Kidney epithelial cell (primary cell): ENCODE results near the gene UNC119. TPM values are rescaled to one million over a fixed set of nuclear protein-coding genes. Genes with fewer than 3 reads are reported as not detected.
A peak's percentile ranks its signal among the peaks of the same experiment; 100 is the strongest.
"Not testable (repeated sequence)": the region's sequence is repeated elsewhere in the genome, so short reads cannot be mapped to it uniquely, and the experiment has no call there.

ENCODE experiments used
- DNase-seq: peaks from one replicate; pipeline ENCODE4 v3.0.0-alpha.2; 2010; ENCODE audit warnings: low read depth
- H3K27me3 ChIP-seq: 2 replicates; pipeline ENCODE4 v1.6.0; 2011; ENCODE audit warnings: low read length; ENCODE audit not compliant: control insufficient read depth, insufficient read depth
- H3K36me3 ChIP-seq: 2 replicates; pipeline ENCODE4 v1.5.1; 2011; ENCODE audit warnings: low read length; ENCODE audit not compliant: control insufficient read depth, insufficient read depth
- H3K4me3 ChIP-seq: 2 replicates; pipeline ENCODE4 v1.5.1; 2011; ENCODE audit warnings: low read depth, mild to moderate bottlenecking, control low read depth, low read length
- total RNA-seq: library from RNA; depleted of rRNA; stranded (reverse); fragments of >200 nt; gene quantifications from 2 replicates; pipeline ENCODE4 v1.2.3, GENCODE V29; 2015
- TF ChIP-seq, protein P1 (sequence below): IDR thresholded peaks from 2 replicates; pipeline ENCODE4 v1.5.1; 2011; ENCODE audit warnings: mild to moderate bottlenecking, moderate library complexity, low read length, control low read depth, inconsistent platforms; ENCODE audit not compliant: insufficient read depth, poor library complexity, severe bottlenecking

The UNC119 gene
- total RNA-seq, 1 donor from 2014 or later, result 40.6 TPM

- TF ChIP-seq, protein P1, sequence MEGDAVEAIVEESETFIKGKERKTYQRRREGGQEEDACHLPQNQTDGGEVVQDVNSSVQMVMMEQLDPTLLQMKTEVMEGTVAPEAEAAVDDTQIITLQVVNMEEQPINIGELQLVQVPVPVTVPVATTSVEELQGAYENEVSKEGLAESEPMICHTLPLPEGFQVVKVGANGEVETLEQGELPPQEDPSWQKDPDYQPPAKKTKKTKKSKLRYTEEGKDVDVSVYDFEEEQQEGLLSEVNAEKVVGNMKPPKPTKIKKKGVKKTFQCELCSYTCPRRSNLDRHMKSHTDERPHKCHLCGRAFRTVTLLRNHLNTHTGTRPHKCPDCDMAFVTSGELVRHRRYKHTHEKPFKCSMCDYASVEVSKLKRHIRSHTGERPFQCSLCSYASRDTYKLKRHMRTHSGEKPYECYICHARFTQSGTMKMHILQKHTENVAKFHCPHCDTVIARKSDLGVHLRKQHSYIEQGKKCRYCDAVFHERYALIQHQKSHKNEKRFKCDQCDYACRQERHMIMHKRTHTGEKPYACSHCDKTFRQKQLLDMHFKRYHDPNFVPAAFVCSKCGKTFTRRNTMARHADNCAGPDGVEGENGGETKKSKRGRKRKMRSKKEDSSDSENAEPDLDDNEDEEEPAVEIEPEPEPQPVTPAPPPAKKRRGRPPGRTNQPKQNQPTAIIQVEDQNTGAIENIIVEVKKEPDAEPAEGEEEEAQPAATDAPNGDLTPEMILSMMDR, result no peak
- peaks cover 10% of the 10 kb centered on the region for H3K27me3 ChIP-seq
- H3K36me3 ChIP-seq, result no peaks in the 10 kb centered on the region
- peak; percentile 58 for DNase-seq
- H3K4me3 ChIP-seq, result no peak overlapping the region
Measured at GRCh38 chr17:28524476-28525424, 27.7 kb downstream of the UNC119 start.

GRCh38 chr17:28523876-28524275 lies 28.5 kb downstream of the UNC119 start:
- no peak for DNase-seq
- TF ChIP-seq, protein P1, result no peak
- H3K4me3 ChIP-seq, result no peak overlapping the region

GRCh38 chr17:28523186-28523585 lies 29.2 kb downstream of the UNC119 start:
- no peak for DNase-seq
- H3K27me3 ChIP-seq, result peaks cover 10% of the 10 kb centered on the region
- TF ChIP-seq, protein P1, result no peak
- no peak overlapping the region for H3K4me3 ChIP-seq
- H3K36me3 ChIP-seq, result no peaks in the 10 kb centered on the region

More at GRCh38 chr17:28523876-28524275, 28.5 kb downstream of the UNC119 start:
- peaks cover 10% of the 10 kb centered on the region for H3K27me3 ChIP-seq
- H3K36me3 ChIP-seq, result no peaks in the 10 kb centered on the region

DNA sequence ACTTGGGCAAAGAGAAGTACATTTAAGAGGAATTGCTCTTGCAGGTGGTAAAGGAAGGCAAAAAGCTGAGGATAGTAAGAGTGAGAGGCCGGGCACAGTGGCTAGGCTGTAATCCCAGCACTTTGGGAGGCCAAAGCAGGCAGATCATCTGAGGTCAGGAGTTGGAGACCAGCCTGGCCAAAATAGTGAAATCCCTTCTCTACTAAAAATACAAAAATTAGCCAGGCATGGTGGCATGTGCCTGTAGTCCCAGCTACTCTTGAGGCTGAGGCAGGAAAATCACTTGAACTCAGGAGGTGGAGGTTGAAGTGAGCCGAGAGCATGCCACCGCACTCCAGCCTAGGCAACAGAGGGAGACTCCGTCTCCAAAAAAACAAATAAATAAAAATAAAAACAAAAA lies 30.1 kb downstream of the UNC119 start:
- not testable (repeated sequence) for DNase-seq, H3K36me3 ChIP-seq, H3K4me3 ChIP-seq
- peaks cover 12% of the 10 kb centered on the region for H3K27me3 ChIP-seq

DNA sequence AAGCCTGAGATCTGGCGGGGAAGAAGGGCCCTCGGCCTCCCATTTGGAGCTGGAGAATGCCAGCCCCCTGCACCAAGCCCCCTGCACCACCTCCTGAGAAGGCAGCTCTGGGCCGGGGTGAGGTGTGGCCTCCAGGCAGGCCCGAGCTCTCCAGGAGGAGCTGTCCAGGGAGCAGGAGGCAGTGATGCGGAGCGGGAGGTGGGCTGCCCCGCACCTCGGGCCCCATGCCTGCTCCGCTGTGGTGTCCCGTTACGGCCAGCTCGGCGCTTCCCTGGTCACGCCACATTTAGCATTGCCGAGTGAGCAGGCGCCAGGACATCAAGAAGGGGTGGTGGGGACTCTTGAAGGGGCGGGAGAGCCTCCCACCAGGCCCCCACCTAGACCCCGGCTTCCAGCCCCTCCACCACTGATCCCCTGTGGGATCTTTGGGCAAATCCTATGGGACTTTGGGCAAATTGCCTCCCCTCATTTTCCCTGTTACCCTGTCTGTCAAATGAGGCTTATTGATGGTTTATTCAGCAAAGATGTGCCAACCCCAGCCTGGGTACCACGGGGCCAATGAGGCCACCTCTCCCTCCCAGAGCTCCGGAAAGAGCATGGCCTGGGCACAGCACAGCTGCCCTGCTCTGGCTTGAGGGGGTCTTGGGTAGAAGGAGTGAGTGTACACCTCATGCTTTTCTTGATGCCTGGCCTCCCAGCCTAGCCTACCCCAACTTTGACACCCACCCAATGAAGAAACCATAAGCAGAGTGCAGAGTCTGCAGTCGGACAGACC lies 30.9 kb downstream of the UNC119 start:
- no peak for DNase-seq
- TF ChIP-seq, protein P1, result no peak
- Histone ChIP-seq H3K4me3 (no peak overlapping the region), H3K36me3 (no peaks in the 10 kb centered on the region), H3K27me3 (peaks cover 12% of the 10 kb centered on the region)

DNA sequence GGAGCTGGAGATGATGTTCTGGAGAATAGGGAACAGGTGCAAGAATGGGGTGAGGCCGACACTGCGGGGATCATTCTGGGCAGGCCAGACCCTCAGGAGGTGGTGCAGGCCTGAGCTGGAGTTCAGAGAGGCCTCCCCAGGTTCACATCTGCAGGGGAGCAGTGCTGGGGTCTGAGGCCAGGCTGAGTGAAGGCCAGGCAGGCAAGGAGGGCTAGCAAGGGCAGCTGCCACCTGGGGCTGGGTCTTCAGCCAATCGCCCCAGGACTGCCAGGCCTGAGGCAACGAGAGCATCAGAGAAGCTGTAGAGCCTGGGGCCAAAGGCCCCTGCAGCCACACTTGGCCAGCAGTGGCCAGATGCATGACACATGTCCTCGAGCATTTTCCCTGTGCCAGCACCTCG lies 31.7 kb downstream of the UNC119 start:
- no peak for DNase-seq
- Histone ChIP-seq H3K27me3 (peaks cover 12% of the 10 kb centered on the region), H3K36me3 (no peaks in the 10 kb centered on the region), H3K4me3 (no peak overlapping the region)
- TF ChIP-seq, protein P1, result no peak
